K562 (cell line): ENCODE data around the gene ARPC1A. TPM values are rescaled to one million over a fixed set of nuclear protein-coding genes. Genes with fewer than 3 reads are reported as not detected.

ENCODE experiments used
- ATAC-seq: fragments of 200-7000 bp; cut with Tn5 transposase; 3 replicates; pipeline ENCODE4 v1.9.1; 2020; ENCODE audit warnings: moderate library complexity
- BruUV-seq: library from RNA; stranded (reverse); fragments of 400-500 nt; replicated peaks from 2 replicates; lab custom pipeline; 2021; lab: Mats Ljungman, UMichigan
- CTCF ChIA-PET: fragments of 300-600 bp; formaldehyde crosslinking; extraction: SDS; loops from one replicate; lab custom pipeline; 2021; ENCODE audit warnings: low intra/inter-chr PET ratio; lab: Yijun Ruan, JAX
- POLR2A ChIA-PET: fragments of 300-600, 350-650 bp; sonication (Branson Sonifier 250); formaldehyde crosslinking; extraction: SDS; loops from one replicate; lab custom pipeline; 2021; ENCODE audit warnings: antibody characterized with exemption, inconsistent platforms; lab: Yijun Ruan, JAX
- DNase-seq, 4 experiments: peaks; one replicate each; pipeline versions ENCODE4 v3.0.0 to v3.0.0-alpha.2; 2011 to 2018; ENCODE audit warnings: low spot score in 3 of 4, mixed read lengths in 3 of 4; ENCODE audit errors: extremely low read depth in 1 of 4
- FAIRE-seq: peaks from 2 replicates; lab custom pipeline; 2011; peaks lifted over from hg19 to GRCh38; lab: Jason Lieb, UNC
- H2AFZ ChIP-seq: 2 replicates; pipeline ENCODE4 v1.6.0; 2011; ENCODE audit warnings: low read depth, low read length, control low read depth, inconsistent platforms
- H3K27ac ChIP-seq: fragments of 200-600 bp; 3 replicates; pipeline ENCODE4 v1.8.0; 2011; ENCODE audit warnings: low read depth, mild to moderate bottlenecking, control low read depth, inconsistent platforms, low read length, moderate library complexity, mixed read lengths; ENCODE audit errors: extremely low read depth
- H3K27me3 ChIP-seq, 2 experiments: fragments of 300-600 bp in 1 of 2; 2 replicates in 1 of 2; 3 replicates in 1 of 2; pipeline versions ENCODE4 v1.6.0 to v1.8.0; 2011; ENCODE audit warnings: inconsistent platforms in 2 of 2, low read length in 2 of 2, mild to moderate bottlenecking in 1 of 2, mixed read lengths in 1 of 2, moderate library complexity in 1 of 2; ENCODE audit not compliant: control insufficient read depth in 2 of 2, insufficient read depth in 2 of 2
- H3K36me3 ChIP-seq: fragments of 300-600 bp; 3 replicates; pipeline ENCODE4 v1.8.0; 2011; ENCODE audit warnings: mild to moderate bottlenecking, low read length, inconsistent platforms; ENCODE audit not compliant: control insufficient read depth, insufficient read depth
- H3K4me1 ChIP-seq, 2 experiments: fragments of 200-600 bp in 1 of 2; replicated peaks in 1 of 2; 2 replicates in 1 of 2; 3 replicates in 1 of 2; pipeline versions ENCODE4 v1.5.1 to v1.8.0; 2011; ENCODE audit warnings: inconsistent platforms in 2 of 2, low read length in 2 of 2, mild to moderate bottlenecking in 1 of 2, mixed read lengths in 1 of 2, moderate library complexity in 1 of 2; ENCODE audit not compliant: control insufficient read depth in 2 of 2, insufficient read depth in 2 of 2
- H3K4me2 ChIP-seq: 2 replicates; pipeline ENCODE4 v1.6.1; 2011; ENCODE audit warnings: low read length, control low read depth, inconsistent platforms, mixed read lengths; ENCODE audit not compliant: insufficient read depth
- H3K4me3 ChIP-seq: fragments of 200-600 bp; sonication (generic), shearing (Covaris generic); 2 replicates; pipeline ENCODE4 v1.5.1; 2016; ENCODE audit warnings: control low read depth, inconsistent platforms
- H3K79me2 ChIP-seq: fragments of 200-600 bp; 3 replicates; pipeline ENCODE4 v1.8.0; 2011; ENCODE audit warnings: low read length, inconsistent platforms; ENCODE audit not compliant: control insufficient read depth, insufficient read depth
- H3K9ac ChIP-seq, 2 experiments: 2 replicates each; pipeline versions ENCODE4 v1.6.0 to v1.6.1; 2011; ENCODE audit warnings: low read depth in 2 of 2, low read length in 2 of 2, control low read depth in 1 of 2, inconsistent platforms in 1 of 2, mild to moderate bottlenecking in 1 of 2, mixed read lengths in 1 of 2; ENCODE audit not compliant: insufficient read depth in 1 of 2
- H3K9me1 ChIP-seq: one replicate; pipeline ENCODE4 v1.6.0; 2011; ENCODE audit warnings: inconsistent platforms, mild to moderate bottlenecking, low read length, moderate library complexity; ENCODE audit not compliant: control insufficient read depth, insufficient read depth
- H3K9me3 ChIP-seq: replicated peaks from 2 replicates; pipeline ENCODE4 v1.5.1; 2011; ENCODE audit warnings: low read depth, low read length, inconsistent platforms; ENCODE audit not compliant: control insufficient read depth, insufficient read depth
- H4K20me1 ChIP-seq: replicated peaks from 2 replicates; pipeline ENCODE4 v1.6.1; 2011; ENCODE audit warnings: low read length, inconsistent platforms, mixed read lengths; ENCODE audit not compliant: control insufficient read depth, insufficient read depth
- HMG20A ChIP-seq: fragments of 450-650 bp; formaldehyde crosslinking; conservative IDR thresholded peaks from 2 replicates; pipeline ENCODE4 v1.4.0; 2020; ENCODE audit warnings: mild to moderate bottlenecking, mixed read lengths
- NR4A1 ChIP-seq, 2 experiments: fragments of 250-450 bp in 1 of 2; fragments of 450-650 bp in 1 of 2; sonication (Bioruptor Pico) in 1 of 2; IDR thresholded peaks; 2 replicates each; pipeline versions ENCODE4 v1.4.0 to v1.6.1; 2016 to 2020; ENCODE audit warnings: mild to moderate bottlenecking in 2 of 2, missing compliant biosample characterization in 1 of 2, missing genetic modification characterization in 1 of 2, moderate library complexity in 1 of 2
- RBM14 ChIP-seq: fragments of 200-400 bp; formaldehyde crosslinking; IDR thresholded peaks from 2 replicates; pipeline ENCODE4 v1.6.1; 2018; ENCODE audit warnings: low read depth, mild to moderate bottlenecking, low read length, moderate library complexity, borderline replicate concordance; ENCODE audit not compliant: insufficient read depth
- WGBS: fragments of 100-300 bp; shearing (Covaris generic); methylation state at CpG from one replicate; pipeline ENCODE4 v1.1.6; 2016; ENCODE audit warnings: low coverage, mixed read lengths; ENCODE audit not compliant: insufficient coverage; ENCODE audit errors: missing lambda C conversion rate; 5-methylcytosine and 5-hydroxymethylcytosine counted together
- in situ Hi-C: fragments of 300-500 bp; cut with MboI; formaldehyde crosslinking; loops from 4 replicates; pipeline ENCODE4 v1.15.0; 2018; ENCODE audit warnings: inconsistent platforms, mixed read lengths
- intact Hi-C: fragments of 100-400 bp; cut with micrococcal nuclease; formaldehyde crosslinking; loops from 2 replicates; pipeline ENCODE4 v1.14.2; 2022
- polyA plus RNA-seq, 8 experiments: library from polyadenylated mRNA; depleted of rRNA in 4 of 8; stranded (reverse) in 5 of 8; unstranded in 3 of 8; fragments of >200 nt; fragmentation: Nextera tagmentation in 2 of 8; fragmentation: Illumina TruSeq in 1 of 8; extraction: Ambion mirVana in 2 of 8; extraction: Trizol in 1 of 8; gene quantifications; 2 replicates each; pipeline versions ENCODE4 v1.2.1 to v1.2.3, GENCODE V29; 2011 to 2014; ENCODE audit warnings: inconsistent platforms in 1 of 8, missing spikeins in 1 of 8
- total RNA-seq, 7 experiments: library from RNA; depleted of rRNA in 6 of 7; stranded (reverse); fragments of >200 nt in 6 of 7; fragmentation: Illumina TruSeq in 2 of 7; extraction: Trizol in 2 of 7; gene quantifications; 2 replicates each; pipeline versions ENCODE4 v1.2.1 to v1.2.3, GENCODE V29; 2011 to 2021; ENCODE audit warnings: low replicate concordance in 1 of 7

Gene ARPC1A
- total and polyA plus RNA-seq, 9 of the 15 experiments (the other 6 are each of a cell fraction or from before 2014, with no cell fraction given), result 39.5 to 151 (median 86.1) TPM

DNA sequence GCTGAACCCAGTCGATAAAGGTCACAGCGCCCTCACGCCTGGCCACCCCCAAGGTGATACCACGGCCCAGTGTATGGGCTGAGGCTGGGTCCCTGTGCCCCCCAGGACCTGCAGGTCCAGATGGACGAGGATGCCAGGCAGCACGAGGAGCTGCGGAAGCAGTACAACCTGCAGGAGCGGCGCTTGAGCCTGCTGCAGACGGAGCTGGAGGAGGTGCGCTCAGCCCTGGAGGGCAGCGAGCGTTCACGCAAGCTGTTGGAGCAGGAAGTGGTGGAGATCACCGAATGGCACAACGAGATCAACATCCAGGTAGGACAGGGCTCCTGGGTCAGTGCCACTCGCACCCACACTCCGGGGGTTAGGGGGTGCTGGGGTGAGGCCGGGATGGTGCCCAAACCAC, 24.2 kb upstream of the ARPC1A start:
- Histone ChIP-seq H3K36me3 (no peaks in the 10 kb centered on the region), H3K4me2 (no peak overlapping the region), H3K27me3 (peaks cover 22 to 56% of the 10 kb centered on the region in 2 experiments; a peak in 3 of 5 replicates)
- no peak for TF ChIP-seq NR4A1 (CRISPR knock-in tag; IDR thresholded peaks at IDR 0.05)
- no peak for TF ChIP-seq NR4A1 (tag; IDR thresholded peaks at IDR 0.05)
- TF ChIP-seq RBM14, result no peak
- TF ChIP-seq HMG20A (CRISPR knock-in tag), result no peak
- TF ChIP-seq, all 486 proteins: peak for 0
- no peak overlapping the region for H2AFZ ChIP-seq
- no TSS peak for BruUV-seq
- no peaks in the 10 kb centered on the region for H3K9me3 ChIP-seq
- H3K79me2 ChIP-seq, result no peaks in the 10 kb centered on the region
- H3K4me1 ChIP-seq, result peaks cover 0 to 9% of the 10 kb centered on the region in 2 experiments; a peak in 1 of 5 replicates
- ATAC-seq (peak; percentile 25; the same call in 1 of the 3 replicates), FAIRE-seq (no peak), DNase-seq (peak in 1 of 4 experiments; percentile 7)
- H3K9ac ChIP-seq, result peak overlapping the region in 1 of 2 experiments; percentile 72; a peak in 2 of 4 replicates
- peaks cover 5% of the 10 kb centered on the region; the same call in 1 of the 2 replicates for H4K20me1 ChIP-seq
- CTCF ChIA-PET, result no interaction called here
- POLR2A ChIA-PET, result interaction anchor here (0.7 to 1.9 kb wide), 2 partner anchors 10 to 19 kb away, joined by 5 to 7 read pairs; no protein-coding TSS in a partner anchor
- 14% methylated on average over 19 of the region's 19 CpGs for WGBS
- no peak overlapping the region for H3K4me3 ChIP-seq
- no peak overlapping the region for H3K27ac ChIP-seq
- H3K9me1 ChIP-seq, result no peaks in the 10 kb centered on the region
- intact Hi-C loops, result no loop called here
- in situ Hi-C loops, result no loop called here
